GM18951 (cell line): ENCODE measurements around the gene FBXO41.

Experiments used
- POLR2A ChIP-seq: IDR thresholded peaks from 4 replicates; pipeline ENCODE4 v1.6.1; 2011; ENCODE audit warnings: mild to moderate bottlenecking; ENCODE audit not compliant: insufficient read length, insufficient read depth; ENCODE audit errors: extremely low read depth
- in situ Hi-C: fragments of 300-500 bp; cut with MboI; formaldehyde crosslinking; loops from one replicate; pipeline ENCODE4 v1.12.0; 2022; ENCODE audit warnings: low sequenced_read_pairs, mixed read lengths, inconsistent platforms; ENCODE audit not compliant: unreplicated experiment

Gene FBXO41

GRCh38 chr2:73233932-73234832 lies 50.1 kb downstream of the FBXO41 start, which contains the start of gene CCT7:
TSS of gene CCT7 (plus strand) at chr2:73234308. CDS start at chr2:73234379, 71 bp downstream.
- in situ Hi-C loops = no loop called here
- TF ChIP-seq POLR2A = peak; percentile 98

- in situ Hi-C loops = no loop called here
- TF ChIP-seq POLR2A = peak; percentile 72
These were observed 50.9 kb downstream of the FBXO41 start, which contains the start of gene PRADC1 for GRCh38 chr2:73233154-73233931. TSS of gene PRADC1 (minus strand) at chr2:73233239. CDS start at chr2:73233160, 79 bp downstream.

GRCh38 chr2:73232403-73233153 lies 51.7 kb downstream of the FBXO41 start:
- in situ Hi-C loops = no loop called here
- TF ChIP-seq POLR2A = no peak

GRCh38 chr2:73228631-73229030 lies 55.6 kb downstream of the FBXO41 start:
- in situ Hi-C loops = no loop called here
- TF ChIP-seq POLR2A = no peak

GRCh38 chr2:73227086-73227485 lies 57.2 kb downstream of the FBXO41 start:
- TF ChIP-seq POLR2A = no peak
- in situ Hi-C loops = no loop called here

- in situ Hi-C loops = no loop called here
- TF ChIP-seq POLR2A = no peak
These were observed 58.5 kb downstream of the FBXO41 start for GRCh38 chr2:73225513-73226360.

GRCh38 chr2:73223821-73224220 lies 60.5 kb downstream of the FBXO41 start:
- in situ Hi-C loops = no loop called here
- no peak for TF ChIP-seq POLR2A

- no peak for TF ChIP-seq POLR2A
- in situ Hi-C loops = no loop called here
These were observed 66.0 kb downstream of the FBXO41 start for GRCh38 chr2:73218298-73218697.

GRCh38 chr2:73217826-73218225 lies 66.5 kb downstream of the FBXO41 start:
- in situ Hi-C loops = no loop called here
- no peak for TF ChIP-seq POLR2A

- in situ Hi-C loops = no loop called here
- TF ChIP-seq POLR2A = no peak
These were observed 67.1 kb downstream of the FBXO41 start for GRCh38 chr2:73217160-73217559.

- in situ Hi-C loops = no loop called here
- TF ChIP-seq POLR2A = no peak
These were observed 69.0 kb downstream of the FBXO41 start for GRCh38 chr2:73215254-73215653.

- peak; percentile 76 for TF ChIP-seq POLR2A
- in situ Hi-C loops = no loop called here
These were observed 69.9 kb downstream of the FBXO41 start, which contains the start of gene SMYD5 for GRCh38 chr2:73214120-73215035. TSS of gene SMYD5 (plus strand) at chr2:73214245. CDS start at chr2:73214267, 22 bp downstream.
